DMS53 treated with DMSO at 0.1 percent for 48 hours (cell line): ENCODE measurements around the gene FLYWCH2.
"Not testable (repeated sequence)": the region's sequence is repeated elsewhere in the genome, so short reads cannot be mapped to it uniquely, and the experiment has no call there.

Source experiments
- DNase-seq: peaks from one replicate; lab custom pipeline; 2025; ENCODE audit not compliant: unreplicated experiment; lab: John Stamatoyannopoulos, UW

Gene FLYWCH2

GRCh38 chr16:2881783-2882649, 999 bp upstream of the FLYWCH2 start:
- DNase-seq = peak; percentile 13

- DNase-seq = no peak
Measured at GRCh38 chr16:2883458-2883908, 468 bp downstream of the FLYWCH2 start.

GRCh38 chr16:2884041-2884451, 1.0 kb downstream of the FLYWCH2 start:
- no peak for DNase-seq

GRCh38 chr16:2894231-2894630, 11.2 kb downstream of the FLYWCH2 start:
- DNase-seq = no peak

GRCh38 chr16:2895813-2896212, 12.8 kb downstream of the FLYWCH2 start:
- DNase-seq = no peak

GRCh38 chr16:2896480-2897010, 13.5 kb downstream of the FLYWCH2 start:
- DNase-seq = no peak

- DNase-seq = no peak
Measured at GRCh38 chr16:2897110-2897509, 14.1 kb downstream of the FLYWCH2 start.

- no peak for DNase-seq
Measured at GRCh38 chr16:2898831-2899563, 16.0 kb downstream of the FLYWCH2 start.

- DNase-seq = no peak
Measured at GRCh38 chr16:2899564-2900072, 16.6 kb downstream of the FLYWCH2 start.

- DNase-seq = no peak
Measured at GRCh38 chr16:2900526-2901075, 17.6 kb downstream of the FLYWCH2 start.

GRCh38 chr16:2902337-2903130, 19.5 kb downstream of the FLYWCH2 start:
- DNase-seq = no peak

- DNase-seq = peak; percentile 78
Measured at GRCh38 chr16:2904100-2904921, 21.3 kb downstream of the FLYWCH2 start.

GRCh38 chr16:2904922-2905240, 21.9 kb downstream of the FLYWCH2 start:
- DNase-seq = no peak

- peak; percentile 91 for DNase-seq
Measured at GRCh38 chr16:2905241-2905987, 22.4 kb downstream of the FLYWCH2 start.

GRCh38 chr16:2905988-2906387, 23.0 kb downstream of the FLYWCH2 start:
- no peak for DNase-seq

- DNase-seq = not testable (repeated sequence)
Measured at GRCh38 chr16:2907084-2907753, 24.2 kb downstream of the FLYWCH2 start.

GRCh38 chr16:2910441-2910969, 27.5 kb downstream of the FLYWCH2 start:
- DNase-seq = no peak

GRCh38 chr16:2911638-2912329, 28.8 kb downstream of the FLYWCH2 start, which contains the start of gene FLYWCH1:
TSS of gene FLYWCH1 (plus strand) at chr16:2911931. CDS start at chr16:2929686, 17,755 bp downstream.
- peak; percentile 87 for DNase-seq
